Measurements from ENCODE around the gene HOXB9.

- TF ChIP-seq POLR2A (IDR thresholded peaks at IDR 0.05) (no peak), CTCF (IDR thresholded peaks at IDR 0.05) (no peak)
These were observed 48.7 kb downstream of the HOXB9 start for GRCh38 chr17:48577330-48577945.
